GM19372 (cell line): Measurements from ENCODE around the gene RNF215.

Experiments
- ATAC-seq: cut with Tn5 transposase; IDR thresholded peaks from one replicate; pipeline ENCODE4 v1.9.1; 2021; ENCODE audit warnings: mild to moderate bottlenecking, low read depth, moderate library complexity; ENCODE audit not compliant: unreplicated experiment

The RNF215 gene

GRCh38 chr22:30335236-30335635, 52.0 kb downstream of the RNF215 start:
- ATAC-seq: no peak

DNA sequence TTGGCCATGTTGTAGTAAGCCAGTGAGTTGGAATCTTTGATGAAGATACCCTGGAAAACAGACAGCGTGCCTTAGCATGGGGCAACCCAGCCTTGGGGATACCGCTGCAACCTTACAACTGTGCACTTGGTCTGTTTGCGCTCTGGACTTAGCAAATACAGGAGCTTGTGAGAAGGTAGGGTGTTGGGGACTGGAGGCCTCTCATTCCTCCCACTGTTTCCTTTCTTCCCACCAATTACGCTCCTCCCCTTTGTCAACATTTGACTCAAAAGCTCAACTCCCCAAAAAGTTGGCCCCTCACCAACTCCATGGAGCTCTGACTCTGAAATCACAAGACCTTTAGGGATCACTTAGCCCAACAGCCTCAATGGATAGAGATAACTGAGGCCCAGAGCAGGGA, 52.6 kb downstream of the RNF215 start:
- no peak for ATAC-seq

GRCh38 chr22:30333707-30334087, 53.5 kb downstream of the RNF215 start:
- no peak for ATAC-seq

DNA sequence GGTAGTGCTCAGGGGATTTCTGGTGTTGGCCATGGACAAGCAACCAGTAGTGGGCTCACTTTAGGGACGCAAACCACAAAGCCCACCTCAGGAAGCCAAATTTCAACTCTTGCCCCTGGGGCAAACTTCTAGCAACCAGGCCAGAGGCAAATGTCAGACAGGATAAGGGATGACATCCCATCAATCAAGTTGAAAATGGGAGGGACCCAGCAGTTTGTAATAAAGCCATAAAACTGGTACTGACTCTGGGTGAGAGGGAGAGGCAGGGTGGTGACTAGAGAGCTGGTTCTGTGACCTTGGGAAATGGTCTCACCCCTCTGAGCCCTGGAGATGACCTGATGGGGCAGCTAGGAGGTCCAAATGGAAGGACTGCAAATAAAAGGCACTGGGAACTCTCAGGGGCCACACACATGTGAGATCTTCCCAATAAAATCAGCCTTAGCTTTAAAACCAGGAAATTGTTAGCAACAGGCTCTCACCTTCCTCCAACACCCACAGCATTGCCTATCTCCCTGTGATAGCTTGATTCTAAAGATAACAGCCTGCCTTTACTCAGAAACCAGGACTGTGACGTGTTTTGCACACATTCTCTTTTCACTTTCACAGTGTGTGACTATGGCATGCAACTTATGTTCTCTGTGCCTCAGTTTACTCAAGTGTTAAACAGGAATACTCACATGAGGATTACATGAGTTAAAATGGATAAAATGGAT, 54.1 kb downstream of the RNF215 start:
- ATAC-seq: no peak

DNA sequence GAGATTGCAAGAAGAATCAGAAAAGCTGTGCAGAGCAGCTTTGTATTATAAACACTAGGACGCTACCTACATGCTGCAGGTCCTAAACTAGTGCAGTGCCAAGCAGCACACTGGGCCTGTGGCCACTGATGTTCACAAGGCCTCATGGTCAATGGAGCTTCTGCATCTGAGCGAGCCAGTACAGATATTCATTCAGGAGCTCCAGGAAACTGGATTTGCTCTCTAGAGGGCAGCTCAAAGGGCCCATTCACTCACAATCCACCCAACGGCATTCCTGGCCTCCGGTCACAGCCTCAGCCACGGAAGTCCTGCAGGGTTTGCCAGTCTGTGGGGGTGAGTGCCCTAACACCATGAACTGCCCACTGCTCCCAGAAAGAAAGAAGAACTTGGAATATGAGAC, 54.7 kb downstream of the RNF215 start:
- ATAC-seq: no peak
